HCT116 (cell line): ENCODE data around the gene LRRN2. TPM values are rescaled to one million over a fixed set of nuclear protein-coding genes. Genes with fewer than 3 reads are reported as not detected.

Experiments
- ATAC-seq: fragments of 200-7000 bp; cut with Tn5 transposase; 2 replicates; pipeline ENCODE4 v1.9.1; 2020; ENCODE audit warnings: mild to moderate bottlenecking, moderate library complexity
- BruUV-seq: library from RNA; stranded (reverse); fragments of 400-500 nt; replicated peaks from 2 replicates; lab custom pipeline; 2021; lab: Mats Ljungman, UMichigan
- CTCF ChIA-PET: fragments of 300-600 bp; sonication (Branson Sonifier 250); formaldehyde crosslinking; loops from one replicate; lab custom pipeline; 2021; ENCODE audit warnings: antibody characterized with exemption; lab: Charles Lee
- POLR2A ChIA-PET: fragments of 300-600, 350-600 bp; sonication (Branson Sonifier 250); formaldehyde crosslinking; loops from one replicate; lab custom pipeline; 2021; ENCODE audit warnings: antibody characterized with exemption; lab: Charles Lee
- RAD21 ChIA-PET, 2 experiments: fragments of 300-600 bp; sonication (Branson Sonifier 250); formaldehyde crosslinking; loops; one replicate each; lab custom pipeline; 2023; ENCODE audit warnings: low total read pairs in 2 of 2; ENCODE audit not compliant: uncharacterized antibody in 2 of 2, unreplicated experiment in 2 of 2, low non-redundant PET in 1 of 2; lab: Charles Lee
- DNase-seq: peaks from one replicate; pipeline ENCODE4 v3.0.0-alpha.2; 2010; ENCODE audit warnings: low read depth, low spot score
- H2AFZ ChIP-seq: fragments of 200-600 bp; shearing (Covaris generic), sonication (generic); 2 replicates; pipeline ENCODE4 v1.6.1; 2017; ENCODE audit warnings: low read depth, mixed run types, mixed read lengths, antibody characterized with exemption, low read length; ENCODE audit not compliant: poor library complexity, severe bottlenecking
- H3K27ac ChIP-seq: 2 replicates; pipeline ENCODE4 v1.5.1; 2012; ENCODE audit warnings: low read depth, low read length
- H3K27me3 ChIP-seq: fragments of 200-600 bp; sonication (generic); 2 replicates; pipeline ENCODE4 v1.6.1; 2016; ENCODE audit warnings: mixed run types, low read length, mixed read lengths; ENCODE audit not compliant: insufficient read depth
- H3K36me3 ChIP-seq, 2 experiments: fragments of 200-500 bp in 1 of 2; fragments of 200-600 bp in 1 of 2; sonication (Bioruptor generic) in 1 of 2; sonication (generic) in 1 of 2; 2 replicates each; pipeline versions ENCODE4 v1.5.1 to v1.6.1; 2014 to 2016; ENCODE audit warnings: low read length in 2 of 2, inconsistent platforms in 1 of 2, mixed read lengths in 1 of 2, mixed run types in 1 of 2; ENCODE audit not compliant: insufficient read depth in 2 of 2, control insufficient read depth in 1 of 2
- H3K4me1 ChIP-seq, 2 experiments: fragments of 200-600 bp in 1 of 2; sonication (generic) in 1 of 2; 2 replicates each; pipeline versions ENCODE4 v1.5.1 to v1.6.1; 2012 to 2017; ENCODE audit warnings: low read length in 2 of 2, inconsistent platforms in 1 of 2, mild to moderate bottlenecking in 1 of 2, mixed read lengths in 1 of 2, mixed run types in 1 of 2, moderate library complexity in 1 of 2; ENCODE audit not compliant: insufficient read depth in 2 of 2, control insufficient read depth in 1 of 2
- H3K4me2 ChIP-seq: fragments of 200-600 bp; sonication (generic); 2 replicates; pipeline ENCODE4 v1.6.1; 2017; ENCODE audit warnings: mixed run types, low read length, mixed read lengths
- H3K4me3 ChIP-seq, 2 experiments: fragments of 200-600 bp in 1 of 2; sonication (generic) in 1 of 2; replicated peaks in 1 of 2; 2 replicates each; pipeline ENCODE4 v1.5.1; 2011 to 2016; ENCODE audit warnings: low read length in 2 of 2, control low read depth in 1 of 2, low read depth in 1 of 2, mild to moderate bottlenecking in 1 of 2, mixed read lengths in 1 of 2, mixed run types in 1 of 2
- H3K79me2 ChIP-seq: fragments of 200-600 bp; sonication (generic); 2 replicates; pipeline ENCODE4 v1.6.1; 2017; ENCODE audit warnings: mild to moderate bottlenecking, mixed run types, low read length, moderate library complexity, mixed read lengths; ENCODE audit not compliant: insufficient read depth
- H3K9ac ChIP-seq: fragments of 200-600 bp; sonication (generic); 2 replicates; pipeline ENCODE4 v1.6.1; 2016; ENCODE audit warnings: low read length, mixed read lengths
- H3K9me2 ChIP-seq: fragments of 200-600 bp; sonication (generic), shearing (Covaris generic); 2 replicates; pipeline ENCODE4 v1.6.1; 2017; ENCODE audit warnings: mixed run types, mild to moderate bottlenecking, moderate library complexity; ENCODE audit not compliant: insufficient read depth
- H3K9me3 ChIP-seq, 2 experiments: fragments of 200-500 bp in 1 of 2; fragments of 200-600 bp in 1 of 2; sonication (Bioruptor generic) in 1 of 2; sonication (generic) in 1 of 2; 2 replicates each; pipeline ENCODE4 v1.6.1; 2014 to 2017; ENCODE audit warnings: low read length in 2 of 2, mixed read lengths in 2 of 2, inconsistent platforms in 1 of 2, low read depth in 1 of 2, mild to moderate bottlenecking in 1 of 2, mixed run types in 1 of 2, moderate library complexity in 1 of 2; ENCODE audit not compliant: control insufficient read depth in 1 of 2, insufficient read depth in 1 of 2
- H4K20me1 ChIP-seq: fragments of 200-600 bp; sonication (generic), shearing (Covaris generic); 2 replicates; pipeline ENCODE4 v1.6.1; 2017; ENCODE audit warnings: mixed run types, mild to moderate bottlenecking, moderate library complexity; ENCODE audit not compliant: insufficient read depth
- ATF3 ChIP-seq: IDR thresholded peaks from 2 replicates; pipeline ENCODE4 v1.6.1; 2012
- CBX3 ChIP-seq: IDR thresholded peaks from 2 replicates; pipeline ENCODE4 v1.6.1; 2012; ENCODE audit warnings: low read depth
- CEBPB ChIP-seq: IDR thresholded peaks from 2 replicates; pipeline ENCODE4 v1.6.1; 2012; ENCODE audit warnings: low read depth
- CTCF ChIP-seq, 3 experiments: fragments of 200-600 bp in 1 of 3; sonication (generic) in 1 of 3; IDR thresholded peaks in 2 of 3; conservative IDR thresholded peaks in 1 of 3; 2 replicates each; pipeline ENCODE4 v1.5.1; 2012 to 2017; ENCODE audit warnings: low read depth in 2 of 3, low read length in 2 of 3, antibody characterized with exemption in 1 of 3, borderline replicate concordance in 1 of 3, control low read depth in 1 of 3, mild to moderate bottlenecking in 1 of 3, mixed read lengths in 1 of 3, mixed run types in 1 of 3, moderate library complexity in 1 of 3; ENCODE audit not compliant: insufficient read depth in 1 of 3
- EGR1 ChIP-seq: IDR thresholded peaks from 2 replicates; pipeline ENCODE4 v1.6.1; 2012; ENCODE audit warnings: low read depth
- FOSL1 ChIP-seq: IDR thresholded peaks from 2 replicates; pipeline ENCODE4 v1.6.1; 2012; ENCODE audit warnings: low read depth
- JUND ChIP-seq: IDR thresholded peaks from 2 replicates; pipeline ENCODE4 v1.6.1; 2012
- REST ChIP-seq: IDR thresholded peaks from 2 replicates; pipeline ENCODE4 v1.6.1; 2012; ENCODE audit warnings: low read depth
- SP1 ChIP-seq: IDR thresholded peaks from 2 replicates; pipeline ENCODE4 v1.6.1; 2012; ENCODE audit warnings: low read depth
- YY1 ChIP-seq: IDR thresholded peaks from 2 replicates; pipeline ENCODE4 v1.6.1; 2011; ENCODE audit warnings: low read length, low read depth, moderate library complexity, mild to moderate bottlenecking; ENCODE audit not compliant: insufficient replicate concordance; ENCODE audit errors: extremely low read depth
- ZBTB33 ChIP-seq: IDR thresholded peaks from 2 replicates; pipeline ENCODE4 v1.6.1; 2011; ENCODE audit warnings: mild to moderate bottlenecking, low read length, moderate library complexity; ENCODE audit not compliant: insufficient replicate concordance; ENCODE audit errors: extremely low read depth
- ZFX ChIP-seq: fragments of 450-650 bp; IDR thresholded peaks from 2 replicates; pipeline ENCODE4 v1.6.1; 2017
- intact Hi-C: fragments of 100-400 bp; cut with micrococcal nuclease; formaldehyde crosslinking; loops from 2 replicates; pipeline ENCODE4 v1.10.0; 2022
- total RNA-seq: library from RNA; stranded (reverse); gene quantifications from one replicate; pipeline ENCODE4 v1.2.1, GENCODE V29; 2021; ENCODE audit not compliant: unreplicated experiment

Gene LRRN2
- total RNA-seq, 1 experiment from 2014 or later, result 3.2 TPM

- H2AFZ ChIP-seq, result no peak overlapping the region
- DNase-seq, result no peak
- ChIA-PET POLR2A (no interaction called here), CTCF (no interaction called here)
- no peak overlapping the region for H3K4me3 ChIP-seq
- H3K4me2 ChIP-seq, result no peak overlapping the region
- no peaks in the 10 kb centered on the region for H3K79me2 ChIP-seq
- no peaks in the 10 kb centered on the region for H4K20me1 ChIP-seq
- no peak overlapping the region for H3K9ac ChIP-seq
- no peaks in the 10 kb centered on the region for H3K9me3 ChIP-seq
- no TSS peak for BruUV-seq
- TF ChIP-seq CEBPB, result no peak
- TF ChIP-seq FOSL1, result no peak
- TF ChIP-seq REST, result no peak
- TF ChIP-seq, all 23 proteins: peak for 0
- Histone ChIP-seq H3K4me1 (peaks cover 0 to 7% of the 10 kb centered on the region in 2 experiments; a peak in 1 of 4 replicates), H3K27ac (no peak overlapping the region), H3K9me2 (no peaks in the 10 kb centered on the region), H3K36me3 (no peaks in the 10 kb centered on the region), H3K27me3 (no peaks in the 10 kb centered on the region)
- ATAC-seq, result no peak
- intact Hi-C loops, result no loop called here
- RAD21 ChIA-PET, result no interaction called here
These were observed 5.1 kb downstream of the LRRN2 start for GRCh38 chr1:204680461-204680860.

- no peaks in the 10 kb centered on the region for H3K9me3 ChIP-seq
- no peak overlapping the region for H3K4me2 ChIP-seq
- RAD21 ChIA-PET, result no interaction called here
- peaks cover 0 to 7% of the 10 kb centered on the region in 2 experiments; a peak in 1 of 4 replicates for H3K4me1 ChIP-seq
- no peaks in the 10 kb centered on the region for H3K9me2 ChIP-seq
- H3K9ac ChIP-seq, result no peak overlapping the region
- H3K79me2 ChIP-seq, result no peaks in the 10 kb centered on the region
- BruUV-seq, result no TSS peak
- no peak for DNase-seq
- H3K27me3 ChIP-seq, result no peaks in the 10 kb centered on the region
- H2AFZ ChIP-seq, result no peak overlapping the region
- POLR2A ChIA-PET, result interaction anchor here (1.2 kb wide), 1 partner anchor 13 kb away, joined by 5 read pairs; no protein-coding TSS in a partner anchor
- H3K27ac ChIP-seq, result no peak overlapping the region
- H3K36me3 ChIP-seq, result no peaks in the 10 kb centered on the region
- no peak overlapping the region for H3K4me3 ChIP-seq
- CTCF ChIA-PET, result no interaction called here
- no peaks in the 10 kb centered on the region for H4K20me1 ChIP-seq
- intact Hi-C loops, result no loop called here
- ATAC-seq, result no peak
- TF ChIP-seq JUND (no peak), CBX3 (no peak), ATF3 (no peak), YY1 (no peak), SP1 (no peak), ZFX (no peak), ZBTB33 (no peak), EGR1 (no peak), CTCF (IDR thresholded peaks at IDR 0.05 in 2 of 3, conservative IDR thresholded peaks at IDR 0.05 in 1 of 3; ENCODE audit: borderline replicate concordance in 1 of 3, insufficient read depth in 1 of 3, low read depth in 2 of 3, low read length in 2 of 3) (no peak)
These were observed 5.5 kb downstream of the LRRN2 start for GRCh38 chr1:204680051-204680450.
